ENCODE results near the gene AOC3. TPM values are rescaled to one million over a fixed set of nuclear protein-coding genes. Genes with fewer than 3 reads are reported as not detected.
"Not testable (repeated sequence)": the region's sequence is repeated elsewhere in the genome, so short reads cannot be mapped to it uniquely, and the experiment has no call there.

AOC3 gene
- total and polyA plus RNA-seq, 4 donors, result 2.0 to 18.2 (median 4.7) TPM

DNA sequence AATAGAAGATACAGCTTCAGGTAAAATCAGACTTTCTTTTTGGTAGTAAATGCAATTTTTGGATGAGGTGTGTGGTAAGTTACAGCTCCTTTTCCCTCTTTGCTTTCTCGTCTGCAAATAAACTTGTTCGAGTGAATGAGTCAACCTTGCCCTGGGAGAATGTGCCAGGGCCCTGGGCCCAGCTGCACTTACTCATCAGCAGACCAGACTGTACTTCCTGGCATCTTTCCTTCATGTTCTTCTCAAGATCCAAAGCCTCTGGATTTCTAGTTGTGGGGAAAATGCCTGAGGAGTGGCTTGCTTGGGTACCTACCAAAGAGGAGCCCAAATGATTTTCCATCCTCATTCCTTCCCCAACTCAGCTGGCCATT is 44.2 kb downstream of the AOC3 start:
- Histone ChIP-seq H3K4me1 (ENCODE audit: control insufficient read depth in 4 of 4, insufficient read depth in 4 of 4, low read length in 3 of 4) (peaks cover 18 to 60% (median 48%) of the 10 kb centered on the region in 4 donors), H3K36me3 (ENCODE audit: control insufficient read depth in 4 of 4, insufficient read depth in 3 of 4, low read depth in 1 of 4, low read length in 3 of 4) (no peaks in the 10 kb centered on the region), H3K27me3 (ENCODE audit: control insufficient read depth in 4 of 4, insufficient read depth in 4 of 4, low read length in 3 of 4) (no peaks in the 10 kb centered on the region), H3K4me3 (ENCODE audit: low read depth in 1 of 3, low read length in 3 of 3) (no peak overlapping the region), H3K27ac (ENCODE audit: low read depth in 1 of 2, low read length in 2 of 2) (peak overlapping the region; percentile 78 to 90), H3K9me3 (ENCODE audit: control insufficient read depth in 4 of 4, low read length in 3 of 4) (no peaks in the 10 kb centered on the region), H3K9ac (ENCODE audit: low read depth in 1 of 2, low read length in 2 of 2) (no peak overlapping the region)
- no peak for DNase-seq (ENCODE audit: low spot score)
- WGBS, result 8% methylated on average over 2 of the region's 2 CpGs
- TF ChIP-seq HNF4G (IDR thresholded peaks at IDR 0.05) (no peak), RXRA (IDR thresholded peaks at IDR 0.05) (peak in 1 of 2 donors; percentile 60), HNF4A (conservative IDR thresholded peaks at IDR 0.05) (peak in 1 of 2 donors; percentile 60), JUND (IDR thresholded peaks at IDR 0.05) (peak; percentile 45 to 87)
- TF ChIP-seq, protein P1, sequence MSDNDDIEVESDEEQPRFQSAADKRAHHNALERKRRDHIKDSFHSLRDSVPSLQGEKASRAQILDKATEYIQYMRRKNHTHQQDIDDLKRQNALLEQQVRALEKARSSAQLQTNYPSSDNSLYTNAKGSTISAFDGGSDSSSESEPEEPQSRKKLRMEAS (IDR thresholded peaks at IDR 0.05), result no peak

GRCh38 chr17:42898147-42898811 is 47.3 kb downstream of the AOC3 start:
- Histone ChIP-seq H3K27ac (ENCODE audit: low read depth in 1 of 2, low read length in 2 of 2) (peak overlapping the region in 1 of 2 donors; percentile 1), H3K36me3 (ENCODE audit: control insufficient read depth in 4 of 4, insufficient read depth in 3 of 4, low read depth in 1 of 4, low read length in 3 of 4) (no peaks in the 10 kb centered on the region), H3K9me3 (ENCODE audit: control insufficient read depth in 4 of 4, low read length in 3 of 4) (no peaks in the 10 kb centered on the region), H3K4me1 (ENCODE audit: control insufficient read depth in 4 of 4, insufficient read depth in 4 of 4, low read length in 3 of 4) (peaks cover 10 to 46% (median 36%) of the 10 kb centered on the region in 4 donors), H3K27me3 (ENCODE audit: control insufficient read depth in 4 of 4, insufficient read depth in 4 of 4, low read length in 3 of 4) (no peaks in the 10 kb centered on the region), H3K9ac (ENCODE audit: low read depth in 1 of 2, low read length in 2 of 2) (no peak overlapping the region), H3K4me3 (ENCODE audit: low read depth in 1 of 3, low read length in 3 of 3) (no peak overlapping the region)
- TF ChIP-seq RXRA (IDR thresholded peaks at IDR 0.05), result peak in 1 of 2 donors; percentile 29
- TF ChIP-seq HNF4A (conservative IDR thresholded peaks at IDR 0.05), result no peak
- no peak for TF ChIP-seq EGR1 (IDR thresholded peaks at IDR 0.05; ENCODE audit: low read depth in 2 of 2)
- 91% methylated on average over 7 of the region's 7 CpGs for WGBS
- peak; percentile 39 for DNase-seq (ENCODE audit: low spot score)

- not testable (repeated sequence) for DNase-seq (ENCODE audit: low spot score); H3K9ac ChIP-seq (ENCODE audit: low read depth in 1 of 2, low read length in 2 of 2); H3K4me3 ChIP-seq (ENCODE audit: low read depth in 1 of 3, low read length in 3 of 3); H3K9me3 ChIP-seq (ENCODE audit: control insufficient read depth in 4 of 4, low read length in 3 of 4); H3K27me3 ChIP-seq (ENCODE audit: control insufficient read depth in 4 of 4, insufficient read depth in 4 of 4, low read length in 3 of 4)
- 76% methylated on average over 3 of the region's 3 CpGs for WGBS
- Histone ChIP-seq H3K4me1 (ENCODE audit: control insufficient read depth in 4 of 4, insufficient read depth in 4 of 4, low read length in 3 of 4) (peaks cover 5 to 41% (median 29%) of the 10 kb centered on the region in 4 donors), H3K36me3 (ENCODE audit: control insufficient read depth in 4 of 4, insufficient read depth in 3 of 4, low read depth in 1 of 4, low read length in 3 of 4) (peaks cover 0 to 13% (median 4%) of the 10 kb centered on the region in 4 donors), H3K27ac (ENCODE audit: low read depth in 1 of 2, low read length in 2 of 2) (peak overlapping the region; percentile 64 to 68)
These were observed 49.0 kb downstream of the AOC3 start for GRCh38 chr17:42899981-42900380.

DNA sequence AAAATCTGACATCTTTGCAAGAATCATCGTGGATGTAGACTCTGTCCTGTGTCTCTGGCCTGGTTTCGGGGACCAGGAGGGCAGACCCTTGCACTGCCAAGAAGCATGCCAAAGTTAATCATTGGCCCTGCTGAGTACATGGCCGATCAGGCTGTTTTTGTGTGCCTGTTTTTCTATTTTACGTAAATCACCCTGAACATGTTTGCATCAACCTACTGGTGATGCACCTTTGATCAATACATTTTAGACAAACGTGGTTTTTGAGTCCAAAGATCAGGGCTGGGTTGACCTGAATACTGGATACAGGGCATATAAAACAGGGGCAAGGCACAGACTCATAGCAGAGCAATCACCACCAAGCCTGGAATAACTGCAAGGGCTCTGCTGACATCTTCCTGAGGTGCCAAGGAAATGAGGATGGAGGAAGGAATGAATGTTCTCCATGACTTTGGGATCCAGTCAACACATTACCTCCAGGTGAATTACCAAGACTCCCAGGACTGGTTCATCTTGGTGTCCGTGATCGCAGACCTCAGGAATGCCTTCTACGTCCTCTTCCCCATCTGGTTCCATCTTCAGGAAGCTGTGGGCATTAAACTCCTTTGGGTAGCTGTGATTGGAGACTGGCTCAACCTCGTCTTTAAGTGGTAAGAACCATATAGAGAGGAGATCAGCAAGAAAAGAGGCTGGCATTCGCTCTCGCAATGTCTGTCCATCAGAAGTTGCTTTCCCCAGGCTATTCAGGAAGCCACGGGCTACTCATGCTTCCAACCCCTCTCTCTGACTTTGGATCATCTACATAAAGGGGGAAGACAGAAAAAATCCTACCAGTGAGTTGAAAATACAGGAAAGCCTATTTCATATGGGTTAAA is 49.7 kb downstream of the AOC3 start, which contains the start of gene G6PC1:
Gene G6PC1, plus strand, starts transcription at position 340 of the 872 bp plus-strand sequence. Its CDS starts 78 bp downstream, at position 418.
- Histone ChIP-seq H3K9ac (ENCODE audit: low read depth in 1 of 2, low read length in 2 of 2) (peak within 1 kb of the TSS; percentile 64 to 73), H3K27me3 (ENCODE audit: control insufficient read depth in 4 of 4, insufficient read depth in 4 of 4, low read length in 3 of 4) (no peaks in the 10 kb centered on the region), H3K4me3 (ENCODE audit: low read depth in 1 of 3, low read length in 3 of 3) (peak within 1 kb of the TSS; percentile 53 to 93 (median 66)), H3K9me3 (ENCODE audit: control insufficient read depth in 4 of 4, low read length in 3 of 4) (no peaks in the 10 kb centered on the region), H3K27ac (ENCODE audit: low read depth in 1 of 2, low read length in 2 of 2) (peak within 1 kb of the TSS; percentile 77 to 84), H3K4me1 (ENCODE audit: control insufficient read depth in 4 of 4, insufficient read depth in 4 of 4, low read length in 3 of 4) (peaks cover 4 to 35% (median 23%) of the 10 kb centered on the region in 4 donors), H3K36me3 (ENCODE audit: control insufficient read depth in 4 of 4, insufficient read depth in 3 of 4, low read depth in 1 of 4, low read length in 3 of 4) (peaks cover 0 to 15% (median 4%) of the 10 kb centered on the region in 4 donors)
- no peak for DNase-seq (ENCODE audit: low spot score)
- WGBS, result 29% methylated on average over 12 of the region's 12 CpGs
- peak; percentile 93 for TF ChIP-seq FOXA1 (IDR thresholded peaks at IDR 0.05)
- TF ChIP-seq, protein P1 (IDR thresholded peaks at IDR 0.05), result peak; percentile 96
- peak; percentile 98 for TF ChIP-seq SP1 (IDR thresholded peaks at IDR 0.05)
- peak; percentile 30 to 79 for TF ChIP-seq EGR1 (IDR thresholded peaks at IDR 0.05; ENCODE audit: low read depth in 2 of 2)
- TF ChIP-seq TAF1 (conservative IDR thresholded peaks at IDR 0.05), result peak; percentile 99
- peak; percentile 93 for TF ChIP-seq YY1 (IDR thresholded peaks at IDR 0.05)
- peak; percentile 97 to 100 for TF ChIP-seq RXRA (IDR thresholded peaks at IDR 0.05)
- peak; percentile 80 for TF ChIP-seq ATF3 (IDR thresholded peaks at IDR 0.05)
- peak; percentile 84 for TF ChIP-seq FOXA2 (IDR thresholded peaks at IDR 0.05)
- TF ChIP-seq, protein P2, sequence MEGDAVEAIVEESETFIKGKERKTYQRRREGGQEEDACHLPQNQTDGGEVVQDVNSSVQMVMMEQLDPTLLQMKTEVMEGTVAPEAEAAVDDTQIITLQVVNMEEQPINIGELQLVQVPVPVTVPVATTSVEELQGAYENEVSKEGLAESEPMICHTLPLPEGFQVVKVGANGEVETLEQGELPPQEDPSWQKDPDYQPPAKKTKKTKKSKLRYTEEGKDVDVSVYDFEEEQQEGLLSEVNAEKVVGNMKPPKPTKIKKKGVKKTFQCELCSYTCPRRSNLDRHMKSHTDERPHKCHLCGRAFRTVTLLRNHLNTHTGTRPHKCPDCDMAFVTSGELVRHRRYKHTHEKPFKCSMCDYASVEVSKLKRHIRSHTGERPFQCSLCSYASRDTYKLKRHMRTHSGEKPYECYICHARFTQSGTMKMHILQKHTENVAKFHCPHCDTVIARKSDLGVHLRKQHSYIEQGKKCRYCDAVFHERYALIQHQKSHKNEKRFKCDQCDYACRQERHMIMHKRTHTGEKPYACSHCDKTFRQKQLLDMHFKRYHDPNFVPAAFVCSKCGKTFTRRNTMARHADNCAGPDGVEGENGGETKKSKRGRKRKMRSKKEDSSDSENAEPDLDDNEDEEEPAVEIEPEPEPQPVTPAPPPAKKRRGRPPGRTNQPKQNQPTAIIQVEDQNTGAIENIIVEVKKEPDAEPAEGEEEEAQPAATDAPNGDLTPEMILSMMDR (IDR thresholded peaks at IDR 0.05; ENCODE audit: low read depth, low read length, missing input control), result no peak
- TF ChIP-seq HNF4G (IDR thresholded peaks at IDR 0.05), result peak; percentile 97
- peak; percentile 94 for TF ChIP-seq REST (IDR thresholded peaks at IDR 0.05)

Data from liver (tissue), 9 donors.